Smooth muscle cell (in vitro differentiated cells): Measurements from ENCODE around the gene CTCF. TPM values are rescaled to one million over a fixed set of nuclear protein-coding genes. Genes with fewer than 3 reads are reported as not detected.
A peak's percentile ranks its signal among the peaks of the same experiment; 100 is the strongest.

Experiments
- DNase-seq: peaks from one replicate; lab custom pipeline; 2025; ENCODE audit not compliant: unreplicated experiment; lab: John Stamatoyannopoulos, UW
- H2AFZ ChIP-seq: fragments of 200-600 bp; sonication (generic); 2 replicates; pipeline ENCODE4 v1.6.0; 2016; ENCODE audit warnings: antibody characterized with exemption, low read depth, mild to moderate bottlenecking
- H3F3A ChIP-seq: fragments of 200-600 bp; sonication (generic); 2 replicates; pipeline ENCODE4 v1.6.0; 2017; ENCODE audit warnings: antibody characterized with exemption, low read depth
- H3K27ac ChIP-seq: fragments of 200-600 bp; sonication (generic); 2 replicates; pipeline ENCODE4 v1.5.1; 2016; ENCODE audit warnings: low read depth, mild to moderate bottlenecking
- H3K27me3 ChIP-seq: fragments of 200-600 bp; sonication (generic); 2 replicates; pipeline ENCODE4 v1.6.1; 2016; ENCODE audit warnings: low read depth, mild to moderate bottlenecking
- H3K36me3 ChIP-seq: fragments of 200-600 bp; sonication (generic); 2 replicates; pipeline ENCODE4 v1.5.1; 2016; ENCODE audit warnings: low read depth
- H3K4me1 ChIP-seq: fragments of 200-600 bp; sonication (generic); 2 replicates; pipeline ENCODE4 v1.5.1; 2016; ENCODE audit warnings: low read depth
- H3K4me2 ChIP-seq: fragments of 200-600 bp; sonication (generic); 2 replicates; pipeline ENCODE4 v1.6.0; 2016; ENCODE audit warnings: mild to moderate bottlenecking
- H3K4me3 ChIP-seq: fragments of 200-600 bp; sonication (generic); 2 replicates; pipeline ENCODE4 v1.5.1; 2016; ENCODE audit warnings: mild to moderate bottlenecking
- H3K79me2 ChIP-seq: fragments of 200-600 bp; sonication (generic); 2 replicates; pipeline ENCODE4 v1.6.0; 2016; ENCODE audit warnings: low read depth, mild to moderate bottlenecking
- H3K9ac ChIP-seq: fragments of 200-600 bp; sonication (generic); 2 replicates; pipeline ENCODE4 v1.6.0; 2016; ENCODE audit warnings: low read depth
- H3K9me3 ChIP-seq: fragments of 200-600 bp; sonication (generic); replicated peaks from 2 replicates; pipeline ENCODE4 v1.5.1; 2016; ENCODE audit warnings: low read depth
- H4K20me1 ChIP-seq: fragments of 200-600 bp; sonication (generic); 2 replicates; pipeline ENCODE4 v1.6.0; 2016; ENCODE audit warnings: low read depth
- CTCF ChIP-seq: fragments of 200-600 bp; sonication (generic); IDR thresholded peaks from 2 replicates; pipeline ENCODE4 v1.5.1; 2017; ENCODE audit warnings: borderline replicate concordance, mild to moderate bottlenecking, antibody characterized with exemption; ENCODE audit not compliant: insufficient read depth, poor library complexity, severe bottlenecking
- WGBS: methylation state at CpG from one replicate; pipeline ENCODE4 v1.1.7; 2016; ENCODE audit warnings: low lambda C conversion rate; 5-methylcytosine and 5-hydroxymethylcytosine counted together
- polyA plus RNA-seq: library from polyadenylated mRNA; unstranded; fragments of >200 nt; fragmentation: Nextera tagmentation; extraction: Ambion mirVana; gene quantifications from 2 replicates; pipeline ENCODE4 v1.2.1, GENCODE V29; 2016
- total RNA-seq: library from RNA; depleted of rRNA; stranded (reverse); fragments of >200 nt; gene quantifications from 2 replicates; pipeline ENCODE4 v1.2.3, GENCODE V29; 2014

Gene CTCF
- total and polyA plus RNA-seq, 2 experiments from 2014 or later = 28.4 to 32.4 TPM

- Histone ChIP-seq H3K9ac (no peak overlapping the region), H3K4me2 (no peak overlapping the region)
- WGBS = 94% methylated on average over 8 of the region's 8 CpGs
Measured at GRCh38 chr16:67518676-67519075, 43.6 kb upstream of the CTCF start.

GRCh38 chr16:67519242-67519641 lies 43.1 kb upstream of the CTCF start:
- WGBS = 92% methylated on average over 4 of the region's 4 CpGs

More at GRCh38 chr16:67518676-67519075, 43.6 kb upstream of the CTCF start:
- Histone ChIP-seq H3K4me3 (no peak overlapping the region), H3K27ac (no peak overlapping the region), H3K27me3 (no peaks in the 10 kb centered on the region), H2AFZ (no peak overlapping the region), H3K36me3 (no peaks in the 10 kb centered on the region), H3F3A (peaks cover 17% of the 10 kb centered on the region), H3K9me3 (no peaks in the 10 kb centered on the region), H3K4me1 (peaks cover 3% of the 10 kb centered on the region), H3K79me2 (no peaks in the 10 kb centered on the region), H4K20me1 (no peaks in the 10 kb centered on the region)
- no peak for DNase-seq
- no peak for TF ChIP-seq CTCF

GRCh38 chr16:67521095-67521804 lies 41.1 kb upstream of the CTCF start:
- Histone ChIP-seq H3K4me3 (peak overlapping the region; percentile 59), H4K20me1 (no peaks in the 10 kb centered on the region), H3F3A (peaks cover 9% of the 10 kb centered on the region), H2AFZ (peak overlapping the region; percentile 60), H3K27me3 (no peaks in the 10 kb centered on the region), H3K9ac (peak overlapping the region; percentile 80), H3K9me3 (no peaks in the 10 kb centered on the region), H3K79me2 (no peaks in the 10 kb centered on the region), H3K36me3 (no peaks in the 10 kb centered on the region), H3K4me1 (peaks cover 3% of the 10 kb centered on the region), H3K4me2 (peak overlapping the region; percentile 89), H3K27ac (peak overlapping the region; percentile 95)
- TF ChIP-seq CTCF = peak; percentile 76
- peak; percentile 90 for DNase-seq
- WGBS = under 1% methylated on average over 25 of the region's 25 CpGs

More at GRCh38 chr16:67519242-67519641, 43.1 kb upstream of the CTCF start:
- H3K27ac ChIP-seq = no peak overlapping the region
- no peak overlapping the region for H2AFZ ChIP-seq
- no peak overlapping the region for H3K4me3 ChIP-seq
- H3K4me1 ChIP-seq = peaks cover 3% of the 10 kb centered on the region
- H3K4me2 ChIP-seq = no peak overlapping the region
- DNase-seq = no peak
- no peak for TF ChIP-seq CTCF
- H3K27me3 ChIP-seq = no peaks in the 10 kb centered on the region
- no peaks in the 10 kb centered on the region for H3K36me3 ChIP-seq
- peaks cover 17% of the 10 kb centered on the region for H3F3A ChIP-seq
- no peaks in the 10 kb centered on the region for H4K20me1 ChIP-seq
- H3K9me3 ChIP-seq = no peaks in the 10 kb centered on the region
- no peaks in the 10 kb centered on the region for H3K79me2 ChIP-seq
- H3K9ac ChIP-seq = no peak overlapping the region
